ENCODE measurements around the gene ATP13A4.

ATP13A4 gene

GRCh38 chr3:193499136-193499770 is 55.4 kb downstream of the ATP13A4 start:
- DNase-seq (ENCODE audit: low read depth), result no peak

DNA sequence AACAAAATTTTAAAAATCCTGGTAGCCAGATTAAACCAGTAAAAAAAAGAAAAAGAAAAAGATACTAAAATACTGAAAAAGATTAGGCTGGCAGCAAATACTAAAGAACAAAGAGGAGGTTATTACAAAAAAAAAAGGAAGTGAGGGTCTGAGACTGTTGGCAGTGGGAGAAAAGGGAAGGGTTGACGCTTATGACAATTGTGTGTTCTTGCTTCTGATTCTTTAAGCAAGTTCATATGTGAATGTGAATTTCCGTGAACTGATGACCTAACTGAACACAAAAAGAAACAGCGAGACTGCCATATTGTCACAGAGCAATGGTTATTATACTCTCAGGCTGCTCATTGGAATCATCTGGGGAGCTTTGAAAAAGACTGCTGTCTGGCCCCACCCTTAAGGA is 56.5 kb downstream of the ATP13A4 start:
- no peak for DNase-seq (ENCODE audit: low read depth)

GRCh38 chr3:193496658-193497057 is 58.0 kb downstream of the ATP13A4 start:
- DNase-seq (ENCODE audit: low read depth), result no peak

DNA sequence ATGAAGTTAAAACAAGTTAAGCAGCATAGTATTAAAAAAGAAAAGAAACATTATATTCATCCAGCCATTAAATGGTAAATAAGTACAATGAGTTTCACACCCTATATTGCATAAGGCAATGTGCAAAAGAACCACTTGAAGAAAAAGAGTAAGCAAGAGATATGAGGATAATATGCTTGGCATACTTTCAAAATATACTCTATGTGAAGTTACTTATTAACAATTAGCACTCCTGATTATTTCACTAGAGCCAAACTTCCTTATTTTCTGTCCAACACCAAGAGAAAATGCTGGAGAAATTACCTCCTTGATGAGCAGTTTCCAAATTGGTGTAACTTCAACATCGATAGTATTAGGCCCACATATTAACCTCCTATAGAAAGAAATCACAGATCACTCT is 63.7 kb downstream of the ATP13A4 start:
- DNase-seq (ENCODE audit: low read depth), result no peak

- no peak for DNase-seq (ENCODE audit: low read depth)
Measured at GRCh38 chr3:193490580-193490979, 64.1 kb downstream of the ATP13A4 start.

GRCh38 chr3:193489949-193490348 is 64.7 kb downstream of the ATP13A4 start:
- no peak for DNase-seq (ENCODE audit: low read depth)

DNA sequence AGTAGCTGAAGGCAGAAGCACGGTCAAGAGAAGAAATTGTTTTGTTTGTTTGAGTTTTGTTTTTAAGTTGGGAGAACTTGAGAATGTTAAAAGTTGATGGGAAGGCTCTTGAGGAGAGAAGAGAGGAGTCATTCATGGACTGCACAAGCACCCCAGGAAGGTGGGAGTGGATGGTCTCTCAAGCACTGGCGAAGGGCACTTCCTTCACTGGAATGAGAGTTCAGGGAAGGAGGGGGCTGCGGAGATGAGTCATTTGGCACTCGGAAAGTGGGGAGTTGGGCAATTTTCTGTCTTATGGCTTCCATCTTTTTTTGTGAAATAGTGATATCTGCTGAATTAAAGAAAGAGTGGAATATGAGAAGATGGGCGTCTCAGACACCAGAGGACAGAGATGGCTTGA is 66.0 kb downstream of the ATP13A4 start:
- no peak for DNase-seq (ENCODE audit: low read depth)

GRCh38 chr3:193483988-193484539 is 70.6 kb downstream of the ATP13A4 start:
- no peak for DNase-seq (ENCODE audit: low read depth)

- no peak for DNase-seq (ENCODE audit: low read depth)
Measured at GRCh38 chr3:193481436-193481835, 73.3 kb downstream of the ATP13A4 start.

DNA sequence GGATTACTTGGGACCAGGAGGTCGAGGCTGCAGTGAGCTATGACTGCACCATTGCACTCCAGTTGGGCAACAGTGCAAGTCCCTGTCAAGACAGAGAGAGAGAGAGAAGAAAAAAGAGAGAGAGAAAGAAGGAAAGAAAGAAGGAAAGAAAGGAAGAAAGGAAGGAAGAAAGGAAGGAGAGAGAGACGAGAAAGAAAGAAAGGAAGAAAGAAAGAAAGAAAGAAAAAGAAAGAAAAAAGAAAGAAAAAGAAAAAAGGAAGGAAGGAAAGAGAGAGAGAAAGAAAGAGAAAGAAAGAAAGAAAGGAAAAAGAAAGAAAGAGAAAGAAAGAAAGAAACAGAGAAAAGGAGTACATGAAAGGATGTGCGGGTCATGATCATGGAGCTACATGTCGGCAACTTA is 80.2 kb downstream of the ATP13A4 start:
- no peak for DNase-seq (ENCODE audit: low read depth)

- no peak for DNase-seq (ENCODE audit: low read depth)
Measured at GRCh38 chr3:193470710-193471109, 84.0 kb downstream of the ATP13A4 start.

- DNase-seq (ENCODE audit: low read depth), result no peak
Measured at GRCh38 chr3:193465992-193466608, 88.6 kb downstream of the ATP13A4 start.

DNA sequence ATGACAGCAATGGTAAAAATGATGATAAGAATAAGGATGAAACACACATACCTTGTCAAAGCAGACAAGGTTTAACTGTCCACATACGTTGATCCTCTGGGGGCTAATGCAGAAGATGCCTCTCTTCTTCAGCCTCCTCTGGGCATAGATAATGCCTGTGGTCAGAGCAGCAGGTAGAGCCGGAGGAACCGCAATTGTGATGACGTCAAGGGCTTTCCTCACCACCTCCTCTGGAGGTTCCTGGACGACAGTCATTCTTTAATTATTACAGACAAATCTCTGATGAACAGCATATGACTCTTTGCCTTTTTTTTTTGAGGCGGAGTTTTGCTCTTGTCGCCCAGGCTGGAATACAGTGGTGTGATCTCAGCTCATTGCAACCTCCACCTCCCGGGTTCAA is 89.8 kb downstream of the ATP13A4 start:
- DNase-seq (ENCODE audit: low read depth), result no peak

DNA sequence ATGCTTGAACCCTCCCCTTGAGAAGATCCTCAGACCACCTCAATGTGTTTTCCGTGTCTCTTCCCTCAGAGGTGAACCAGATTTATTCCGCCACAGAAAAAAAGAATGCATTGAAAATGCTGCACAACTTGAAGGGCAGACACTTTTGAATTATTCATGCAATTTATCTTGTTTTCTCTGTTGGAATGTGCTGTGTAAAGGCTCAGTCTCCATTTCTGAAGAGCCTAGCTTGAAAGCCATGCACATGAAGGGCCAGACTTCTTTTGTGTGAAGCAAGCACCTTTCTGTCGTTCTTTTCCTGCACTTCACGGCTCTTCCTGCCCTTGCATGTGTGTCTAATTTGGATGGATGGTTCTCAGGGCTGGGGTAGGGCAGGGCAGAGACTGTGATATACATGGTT is 97.2 kb downstream of the ATP13A4 start:
- no peak for DNase-seq (ENCODE audit: low read depth)

DNA sequence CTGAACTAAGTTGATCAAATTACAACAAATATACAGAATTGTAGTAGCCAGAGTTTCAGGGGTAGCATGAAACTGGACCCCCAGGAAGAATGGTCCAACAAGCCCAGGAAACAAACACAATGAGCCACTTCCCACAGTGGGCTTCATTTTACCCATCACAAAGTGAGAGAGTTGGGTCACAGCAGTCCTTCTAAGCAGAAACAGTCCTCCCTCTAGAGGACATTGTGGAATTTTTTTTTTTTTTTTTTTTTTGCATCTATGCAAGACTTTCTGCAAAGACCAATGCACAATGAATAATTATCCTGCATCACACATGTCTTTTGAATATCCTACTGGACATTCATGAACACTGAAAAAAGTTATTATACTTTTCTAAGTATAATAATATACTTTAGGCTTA is 102.4 kb downstream of the ATP13A4 start:
- DNase-seq (ENCODE audit: low read depth), result no peak

DNA sequence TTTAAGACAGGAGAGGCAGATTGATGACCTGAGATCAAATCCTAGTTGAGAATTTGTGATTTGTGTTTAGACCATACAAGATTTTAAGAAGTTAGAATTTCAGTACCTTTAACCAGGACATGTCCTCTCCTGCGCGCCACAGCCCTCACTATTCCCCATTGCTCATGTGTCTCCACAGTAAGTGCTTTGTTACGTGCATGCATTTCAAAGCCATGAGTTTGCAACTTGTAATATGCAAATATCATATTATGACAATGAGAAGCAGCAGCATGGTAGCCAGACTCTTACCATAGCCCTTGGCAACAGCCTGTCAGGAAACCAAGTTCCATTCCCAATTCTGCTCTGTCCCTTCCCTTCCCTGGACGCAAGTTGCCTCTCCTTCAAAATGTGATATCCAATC is 102.8 kb downstream of the ATP13A4 start:
- no peak for DNase-seq (ENCODE audit: low read depth)

DNA sequence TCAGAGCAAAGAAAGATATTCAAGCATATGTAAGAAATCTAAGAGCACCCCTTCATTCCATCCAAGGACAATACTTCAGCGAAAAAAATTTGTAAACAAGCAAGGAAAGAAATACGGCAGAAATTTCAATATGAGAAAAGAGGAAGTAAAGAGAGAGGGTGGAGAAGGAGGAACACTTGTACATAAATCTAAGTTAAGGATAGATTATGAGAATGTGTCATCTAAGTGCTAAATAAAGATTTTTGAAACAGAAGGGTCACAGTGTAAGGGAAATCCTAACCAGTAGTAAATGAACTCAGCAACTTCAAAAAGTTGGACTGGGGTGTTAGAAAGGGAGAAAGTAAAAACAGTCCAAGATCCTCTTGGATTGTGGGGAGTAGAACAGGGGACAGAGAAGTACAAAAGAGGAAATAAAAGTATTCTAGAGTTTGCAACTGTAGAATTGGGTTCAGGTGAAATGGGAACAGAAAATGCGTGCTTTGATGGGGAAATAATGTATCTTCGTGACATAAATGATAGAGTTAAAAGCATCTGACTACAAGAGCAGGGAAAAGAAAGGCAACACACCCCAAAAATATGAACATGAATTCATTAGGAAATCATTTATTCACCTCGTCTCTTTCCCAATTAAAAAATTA is 107.6 kb downstream of the ATP13A4 start:
- no peak for DNase-seq (ENCODE audit: low read depth)

DNA sequence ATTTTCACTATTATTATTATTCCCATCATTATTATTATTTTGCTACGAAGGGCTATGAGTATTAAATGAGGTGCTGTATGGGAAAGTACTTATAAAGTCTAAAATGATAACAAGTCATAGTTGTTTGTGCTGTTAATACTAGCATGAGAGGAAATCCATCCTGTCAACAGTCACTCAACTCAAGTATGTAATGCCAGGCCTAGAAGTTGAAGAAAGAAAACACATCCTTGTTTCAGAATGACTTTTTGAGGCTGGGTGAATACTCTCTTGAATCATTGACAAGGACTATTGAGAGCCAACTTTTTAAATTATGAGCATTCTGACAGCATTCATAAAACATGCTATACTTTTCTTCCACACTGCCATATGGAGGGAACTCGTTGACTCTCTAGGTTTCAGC is 115.3 kb downstream of the ATP13A4 start:
- no peak for DNase-seq (ENCODE audit: low read depth)

GRCh38 chr3:193418576-193419373 is 135.9 kb downstream of the ATP13A4 start:
- DNase-seq (ENCODE audit: low read depth), result no peak

- DNase-seq (ENCODE audit: low read depth), result no peak
Measured at GRCh38 chr3:193416629-193417028, 138.1 kb downstream of the ATP13A4 start.

DNA sequence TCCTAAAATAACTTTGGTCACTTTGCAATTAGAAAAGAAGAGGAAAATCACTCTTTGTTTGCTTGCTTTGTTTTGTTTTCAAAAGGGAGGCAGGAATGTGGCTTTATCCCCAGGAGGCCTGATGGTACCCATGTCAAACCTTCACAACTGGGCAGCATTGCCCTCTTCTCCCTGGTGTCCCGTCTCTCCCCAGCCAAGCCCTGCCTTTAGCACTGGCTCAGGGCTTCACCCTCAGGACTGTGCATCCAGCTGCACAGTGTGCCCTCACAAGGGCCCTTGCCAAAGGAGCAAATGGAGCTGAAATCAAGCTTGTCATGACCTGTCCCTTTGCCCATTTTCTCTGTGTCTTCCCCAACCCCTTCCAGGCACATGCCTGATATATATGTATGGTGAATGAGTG is 147.0 kb downstream of the ATP13A4 start:
- no peak for DNase-seq (ENCODE audit: low read depth)

DNA sequence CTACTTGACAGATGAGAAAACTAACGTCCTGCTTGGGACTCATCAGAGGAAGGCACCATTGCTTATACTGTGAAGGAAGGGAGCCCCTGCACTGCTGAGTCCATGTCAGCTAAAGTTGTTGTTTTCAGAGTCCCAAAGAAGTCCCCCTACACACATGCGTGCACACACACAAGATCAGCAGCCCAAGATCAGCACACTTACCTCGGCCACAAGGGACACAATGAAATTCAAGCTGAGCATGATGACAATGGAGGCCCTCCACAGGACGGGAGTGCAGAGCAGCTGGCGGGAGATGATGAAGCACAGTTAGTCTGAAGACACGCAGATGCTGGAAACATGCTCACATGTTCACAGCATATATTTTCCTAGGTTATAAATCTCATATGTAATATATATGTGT is 147.6 kb downstream of the ATP13A4 start:
- no peak for DNase-seq (ENCODE audit: low read depth)

GRCh38 chr3:193403307-193403706 is 151.4 kb downstream of the ATP13A4 start:
- DNase-seq (ENCODE audit: low read depth), result no peak

All from stimulated activated CD8-positive, alpha-beta memory T cell treated with anti-CD3 and anti-CD28 coated beads, Interleukin-15, amount 100 ng/mL, for 24 hours (primary cell).